IMR-90 (cell line): ENCODE results near the gene STX1B.

Experiments
- CTCF ChIP-seq: conservative IDR thresholded peaks from 2 replicates; pipeline ENCODE4 v1.5.1; 2012; ENCODE audit warnings: mild to moderate bottlenecking, low read depth, low read length, improper control_type of control experiment
- USF2 ChIP-seq: fragments of 150-350 bp; IDR thresholded peaks from 2 replicates; pipeline ENCODE4 v1.6.1; 2017; ENCODE audit warnings: mild to moderate bottlenecking, antibody characterized with exemption, low read length, low read depth

GRCh38 chr16:30951193-30951592 lies 59.2 kb downstream of the STX1B start:
- TF ChIP-seq CTCF = no peak
- TF ChIP-seq USF2 = no peak
